GM19238 (cell line): ENCODE results near the gene CACNB1.

ENCODE experiments used
- DNase-seq: peaks from one replicate; pipeline ENCODE4 v3.0.0; 2011; ENCODE audit warnings: low spot score; ENCODE audit not compliant: insufficient read length

Gene CACNB1

DNA sequence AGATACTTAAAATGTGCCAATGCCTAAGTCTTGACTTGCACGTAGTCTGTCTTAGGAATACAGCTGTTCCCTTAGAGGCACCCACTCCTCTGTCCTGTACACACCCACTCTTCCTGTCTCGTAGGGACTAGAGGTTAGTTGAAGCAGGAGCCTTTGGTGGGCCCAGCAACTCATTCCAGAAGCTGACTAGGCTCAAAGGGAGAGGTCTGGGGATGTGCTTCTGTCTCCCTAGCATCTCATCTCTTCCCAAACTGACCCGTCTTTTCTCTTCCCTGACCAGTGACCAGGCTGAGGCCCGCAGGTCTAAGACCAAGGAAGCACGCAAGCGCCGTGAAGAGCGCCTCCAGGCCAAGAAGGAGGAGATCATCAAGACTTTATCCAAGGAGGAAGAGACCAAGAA is 6.8 kb upstream of the CACNB1 start:
- DNase-seq, result no peak

DNA sequence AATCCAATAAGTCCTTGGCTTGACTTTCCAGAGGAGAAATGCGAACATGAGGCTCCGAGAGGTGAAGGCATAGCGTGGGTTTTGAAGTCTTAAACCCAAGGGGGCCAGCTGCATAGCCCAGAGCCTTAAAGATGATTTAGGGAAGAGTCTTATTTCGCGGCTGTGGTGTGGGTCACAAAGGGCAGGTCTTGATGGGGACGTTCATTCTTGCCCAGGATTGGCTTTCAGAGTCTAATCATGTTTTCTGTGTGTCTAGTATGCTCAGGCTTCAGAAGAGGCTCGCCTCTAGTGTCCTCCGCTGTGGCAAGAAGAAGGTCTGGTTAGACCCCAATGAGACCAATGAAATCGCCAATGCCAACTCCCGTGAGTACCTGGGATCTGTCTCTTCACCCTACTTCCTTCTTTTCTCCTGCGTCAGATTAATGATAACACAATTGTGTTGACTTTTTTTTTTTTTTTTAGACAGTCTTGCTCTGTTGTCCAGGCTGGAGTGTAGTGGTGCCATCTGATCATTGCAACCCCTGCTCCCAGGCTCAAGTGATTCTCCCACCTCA is 3.6 kb upstream of the CACNB1 start:
- DNase-seq, result no peak

DNA sequence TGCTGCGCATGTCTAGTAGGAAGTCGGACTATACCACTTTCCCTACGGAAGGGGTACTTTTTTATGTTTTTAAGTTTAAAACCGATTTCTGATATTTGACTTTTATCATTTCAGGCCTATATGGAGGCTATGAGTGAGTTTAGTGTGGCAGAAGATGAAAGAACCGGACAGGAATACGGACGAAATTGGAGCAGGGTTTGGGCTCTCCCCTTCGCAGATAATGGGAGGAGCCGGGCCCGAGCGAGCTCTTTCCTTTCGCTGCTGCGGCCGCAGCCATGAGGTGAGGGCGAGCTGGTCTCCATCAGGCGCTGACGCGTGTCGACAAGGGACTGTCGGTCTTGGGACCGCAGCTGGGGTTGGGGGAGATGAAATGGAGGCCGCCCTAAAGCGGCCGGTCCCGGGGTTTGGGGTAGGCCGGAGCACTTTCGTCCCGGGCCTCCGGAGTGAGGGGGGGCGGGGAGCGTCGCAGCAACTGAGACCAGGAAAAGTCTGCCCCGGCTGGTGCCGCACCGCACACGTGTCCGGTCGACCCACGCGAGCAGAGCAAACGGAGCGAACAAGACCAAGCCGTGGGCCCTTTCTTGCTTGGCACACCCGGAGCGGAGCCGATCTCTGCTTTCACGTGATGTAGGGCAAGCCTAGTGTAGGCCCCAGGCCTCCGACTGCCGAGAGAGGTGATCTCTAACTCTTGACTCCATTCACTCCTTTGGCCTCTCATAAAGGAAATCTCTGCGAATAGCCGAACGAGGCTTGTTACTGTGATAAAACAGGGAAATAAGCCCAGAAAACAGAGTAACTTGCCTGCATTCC is 2.8 kb upstream of the CACNB1 start, which contains the start of gene RPL19:
Gene RPL19, plus strand, starts transcription at position 214 of the 810 bp plus-strand sequence. Its CDS starts 62 bp downstream, at position 276.
- DNase-seq, result peak; percentile 89

DNA sequence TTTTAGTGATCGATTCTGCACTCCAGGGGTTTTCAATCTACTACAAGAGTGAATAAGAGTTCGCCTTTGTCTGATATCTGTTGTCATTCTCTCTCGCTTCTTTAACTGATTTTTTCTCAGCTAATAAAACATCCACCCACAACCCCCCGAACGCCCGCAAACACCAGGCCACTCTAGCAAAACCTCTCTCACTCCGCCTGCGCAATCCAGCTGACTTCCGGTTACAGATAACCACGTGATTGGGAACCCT is 2.3 kb upstream of the CACNB1 start:
- DNase-seq, result peak; percentile 94

DNA sequence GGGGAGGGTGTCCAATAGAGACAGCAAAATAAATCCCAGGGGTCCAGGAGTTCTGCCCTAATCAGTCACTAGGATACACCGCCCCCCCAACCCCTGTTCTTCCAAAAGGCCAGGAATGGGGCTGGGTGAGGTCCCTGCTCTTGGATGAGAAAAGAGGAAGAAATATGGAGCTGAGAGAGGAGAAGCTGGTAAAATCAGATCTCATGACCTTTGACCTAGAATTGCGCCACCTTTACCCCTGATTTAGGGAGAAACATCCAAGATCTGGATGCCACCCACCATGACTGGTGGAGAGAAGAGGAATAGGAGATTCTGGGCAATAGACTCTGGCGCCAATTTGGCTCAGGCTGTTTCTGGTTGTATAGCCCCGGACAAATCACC is 707 bp upstream of the CACNB1 start:
- DNase-seq, result no peak

DNA sequence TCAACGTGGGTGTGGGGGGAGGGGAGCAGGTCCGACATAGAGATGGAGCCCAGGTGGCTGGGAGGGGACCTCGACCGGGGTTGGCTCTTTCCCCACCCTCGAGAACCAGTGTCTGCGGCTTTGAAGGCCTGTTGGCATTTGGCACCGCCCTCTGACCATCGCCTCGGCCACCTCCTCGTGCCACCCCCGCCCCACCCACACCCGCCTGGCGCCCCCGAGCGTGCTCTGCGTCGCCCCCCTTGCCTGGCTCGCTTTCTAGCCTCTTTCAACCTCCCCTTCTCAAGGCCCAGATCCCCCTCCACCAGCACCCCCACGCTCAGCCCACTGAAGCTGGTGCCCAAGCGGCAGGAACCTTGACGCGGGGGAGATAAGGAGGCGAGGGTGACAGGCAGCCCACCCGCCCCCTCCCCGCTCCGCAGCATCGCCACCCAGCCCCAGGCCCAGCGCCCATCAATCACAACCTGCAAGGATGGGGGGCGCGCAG is 619 bp downstream of the CACNB1 start:
- DNase-seq, result no peak

DNA sequence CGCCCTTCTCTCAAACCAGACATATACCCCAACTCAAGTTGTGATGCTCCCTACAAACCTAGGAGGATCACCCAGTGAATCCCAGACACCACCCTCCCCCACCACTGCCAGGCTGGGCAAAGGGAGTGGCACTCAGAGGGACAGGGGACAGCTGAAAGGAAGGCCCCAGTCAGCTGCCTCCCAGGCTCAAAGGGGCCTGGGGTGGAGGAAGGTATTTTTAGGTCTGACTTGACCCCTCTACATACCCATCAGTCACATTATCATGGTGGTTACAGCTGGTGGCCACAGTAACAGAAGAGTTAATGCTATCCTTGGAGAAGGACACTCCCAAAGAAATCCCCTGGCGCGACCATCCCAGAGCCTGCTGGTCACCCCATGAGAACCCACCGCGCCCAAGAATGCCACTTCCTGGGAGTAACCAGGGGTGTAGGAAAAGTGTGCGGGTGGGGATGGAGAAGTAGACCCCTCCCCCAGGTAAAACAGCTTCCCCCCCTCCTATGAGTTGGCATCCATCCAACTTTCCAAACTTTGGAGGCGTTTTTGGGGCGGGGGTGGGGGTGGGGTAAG is 1.1 kb downstream of the CACNB1 start:
- DNase-seq, result no peak

DNA sequence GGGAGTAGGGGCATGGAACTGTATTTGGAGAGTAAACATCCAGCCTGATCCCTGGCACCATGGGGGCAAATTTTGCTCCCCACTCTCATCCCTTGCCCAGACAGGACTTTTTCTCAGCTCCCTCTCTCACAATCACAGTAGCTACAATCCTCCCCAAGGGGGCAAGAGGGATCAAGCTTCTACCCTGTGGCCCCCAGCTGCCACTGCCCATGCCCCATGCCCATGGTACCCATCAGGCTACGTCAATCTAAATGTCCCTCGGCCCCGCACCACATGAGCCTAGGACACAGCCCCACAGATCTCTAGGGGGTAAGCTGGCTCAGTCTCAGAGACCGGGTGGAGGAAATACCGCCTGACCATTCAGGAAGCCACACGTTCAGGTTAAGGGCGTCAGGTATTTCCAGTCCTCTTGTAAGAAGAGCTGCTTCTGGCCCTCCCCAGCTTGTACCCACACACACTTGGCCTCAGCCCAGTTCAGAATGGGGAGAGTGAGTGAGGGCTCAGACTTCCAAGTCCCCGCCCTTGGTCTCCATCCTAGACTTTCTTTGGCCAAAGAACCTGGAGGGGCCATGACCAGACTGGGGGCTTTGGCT is 1.8 kb downstream of the CACNB1 start:
- no peak for DNase-seq

DNA sequence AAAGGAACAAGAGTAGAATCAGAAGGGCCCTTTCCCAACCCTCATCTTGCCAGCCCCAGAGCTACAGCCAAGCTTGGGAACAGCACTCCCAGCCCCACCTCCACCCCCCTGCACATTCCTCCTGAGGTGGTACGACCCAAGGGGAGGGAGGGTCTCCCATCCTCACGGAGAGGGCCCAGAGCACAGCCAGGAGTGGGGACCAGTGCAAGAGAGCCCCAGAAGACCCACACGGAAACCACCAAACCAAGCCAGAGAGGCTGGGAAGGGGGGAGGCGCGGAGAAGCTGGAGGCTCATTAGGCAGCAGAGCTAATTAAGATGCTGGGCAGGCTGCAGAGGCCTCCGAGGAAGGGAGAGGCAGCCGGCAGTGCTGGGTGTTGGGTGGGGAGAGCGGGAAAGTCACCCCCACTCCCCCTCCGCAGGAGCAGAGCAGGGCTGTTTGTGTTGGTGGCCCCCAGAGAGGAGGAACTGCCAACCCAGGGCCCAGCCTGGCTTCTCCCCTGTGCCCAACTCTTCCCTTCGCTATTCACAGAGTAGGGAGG is 2.4 kb downstream of the CACNB1 start:
- DNase-seq, result no peak

DNA sequence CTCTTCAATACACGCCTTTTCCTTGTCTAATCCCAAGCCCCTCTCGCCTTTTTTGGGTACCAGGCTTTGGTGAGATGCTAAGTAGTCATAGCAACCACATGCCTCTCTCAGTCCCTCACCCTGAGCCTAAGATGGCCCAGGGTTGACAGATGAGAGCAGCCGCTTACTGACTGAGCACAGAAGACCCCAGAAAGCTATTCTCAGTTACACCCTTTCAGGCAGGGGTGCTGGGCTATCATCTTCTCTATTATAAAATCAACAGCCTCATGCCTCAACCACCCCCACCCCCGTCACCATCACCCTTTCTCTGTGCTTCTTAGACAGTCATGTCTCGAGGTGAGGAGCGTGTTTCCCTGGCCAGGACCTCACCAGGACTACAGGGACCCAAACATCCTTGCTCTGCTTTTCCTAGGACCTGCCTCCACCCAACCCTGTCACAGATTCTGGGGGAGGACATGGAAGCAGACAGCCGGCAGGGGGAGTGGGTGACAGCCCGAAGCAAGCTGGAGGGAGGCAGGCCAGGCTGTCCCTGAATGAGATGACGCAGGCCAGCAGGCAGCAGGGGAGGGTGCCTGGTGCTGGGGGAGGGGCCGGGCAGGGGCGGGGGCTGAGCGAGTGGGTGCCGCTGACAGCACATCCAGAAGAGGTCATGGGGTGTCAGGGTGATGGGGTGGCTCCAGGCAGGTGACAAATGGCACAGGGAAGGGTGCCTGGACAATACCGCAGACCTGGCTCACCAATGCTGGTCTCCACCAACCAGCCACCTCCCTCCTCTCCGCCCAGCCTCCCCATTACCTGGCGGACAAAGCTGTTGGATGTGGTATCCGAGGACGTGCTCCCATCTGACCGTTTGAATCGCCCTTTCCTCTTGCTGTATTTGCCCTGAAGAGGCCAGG is 3.1 kb downstream of the CACNB1 start:
- no peak for DNase-seq

DNA sequence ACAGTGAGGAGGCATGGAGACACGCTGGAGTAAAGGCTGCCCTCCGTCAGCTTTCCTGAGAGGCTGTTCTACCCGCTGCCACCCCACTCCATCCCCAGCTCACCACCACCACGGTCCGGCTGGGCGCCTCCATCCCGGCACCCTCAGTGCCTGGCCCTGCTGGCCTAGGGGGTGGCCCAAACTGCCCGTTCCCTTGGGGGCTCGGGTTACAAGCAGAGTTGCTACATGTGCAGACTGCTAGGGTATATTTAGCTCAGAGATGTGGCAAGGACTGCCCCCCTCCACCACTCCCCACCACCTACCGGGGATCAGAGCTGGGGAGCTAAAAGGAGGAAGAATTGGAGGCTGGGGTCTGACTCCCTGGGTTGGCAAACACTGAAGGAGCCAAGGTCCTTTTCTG is 4.1 kb downstream of the CACNB1 start:
- no peak for DNase-seq

DNA sequence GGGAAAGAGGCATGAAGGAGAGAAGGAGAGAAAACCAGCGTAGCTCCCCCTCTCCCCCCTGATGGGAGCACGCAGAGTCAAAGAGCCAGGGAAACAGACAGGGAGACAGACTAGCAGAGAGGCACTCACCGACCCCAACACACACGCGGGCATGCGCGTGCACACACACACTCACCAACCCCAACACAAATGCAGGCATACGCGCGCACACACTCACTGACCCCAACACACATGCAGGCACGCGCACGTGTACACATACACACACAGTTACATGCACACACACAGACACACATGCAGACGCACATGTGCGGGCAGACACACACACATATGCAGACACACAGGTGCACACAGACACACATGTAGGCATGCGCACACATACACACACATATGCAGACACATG is 4.6 kb downstream of the CACNB1 start:
- no peak for DNase-seq

DNA sequence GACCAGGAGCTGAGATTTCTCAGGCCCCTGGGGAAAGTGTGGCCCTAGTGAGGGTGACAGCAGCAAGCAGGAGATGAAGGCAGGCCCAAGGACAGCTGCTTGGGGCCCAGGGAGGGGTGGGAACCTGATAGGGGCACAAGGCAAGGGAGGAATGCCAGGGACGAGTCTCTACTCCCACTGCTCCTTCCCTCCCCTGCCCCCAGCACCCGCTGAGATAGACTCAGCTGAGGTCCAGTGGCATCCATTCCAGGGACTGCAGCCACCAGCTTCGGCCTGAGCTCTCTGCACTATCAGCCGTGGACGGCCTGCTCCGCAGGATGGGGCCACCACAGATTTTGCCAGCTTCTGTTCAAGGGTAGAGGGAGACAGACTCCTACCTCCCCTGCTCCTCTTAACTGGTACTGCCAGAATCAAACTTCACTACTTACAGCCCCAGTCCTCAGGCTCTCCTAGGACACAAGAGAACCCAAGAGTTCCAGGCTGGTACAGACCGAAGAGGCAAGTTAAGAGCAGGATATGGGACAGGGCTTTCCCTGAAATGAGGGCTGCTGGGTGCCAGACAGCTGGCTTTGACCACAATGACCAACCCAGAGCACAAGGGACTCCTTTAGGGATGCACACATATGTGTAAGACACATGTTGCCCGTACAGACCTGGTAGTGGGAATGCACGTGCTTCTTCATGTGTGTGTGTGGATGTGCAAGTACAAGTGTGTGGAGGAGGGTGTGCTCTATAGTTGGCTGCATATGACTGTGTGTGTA is 5.5 kb downstream of the CACNB1 start:
- DNase-seq, result no peak

DNA sequence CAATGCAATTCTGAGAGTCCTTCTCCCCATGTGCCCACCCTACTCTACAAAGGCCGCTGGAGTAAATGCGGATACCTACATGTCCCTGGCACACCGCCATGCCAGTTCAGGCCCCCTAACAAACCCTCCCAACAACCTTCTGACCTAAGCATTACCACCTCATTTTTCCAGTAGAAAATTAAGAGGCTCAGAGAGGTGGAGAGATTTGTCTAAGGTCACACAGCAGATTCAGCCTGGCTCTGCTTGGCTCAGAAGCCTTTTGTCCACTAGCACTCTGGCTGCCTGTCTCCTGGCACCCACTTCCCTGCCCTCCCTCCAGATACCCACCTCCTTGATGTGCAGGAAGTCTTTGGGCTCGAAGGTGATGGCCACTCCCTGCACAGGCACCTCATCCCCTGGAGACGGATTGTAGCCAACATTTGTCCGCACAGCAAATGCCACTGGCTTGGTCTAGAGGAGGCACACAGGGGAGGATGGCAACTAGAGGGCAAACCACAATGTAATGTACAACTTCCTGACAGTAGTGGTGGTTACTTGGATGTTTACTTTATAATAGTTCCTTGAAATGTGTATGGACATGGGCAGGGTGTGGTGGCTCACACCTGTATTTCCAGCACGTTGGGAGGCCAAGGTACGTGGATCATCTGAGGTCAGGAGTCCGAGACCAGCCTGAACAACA is 10.2 kb downstream of the CACNB1 start:
- DNase-seq, result no peak

DNA sequence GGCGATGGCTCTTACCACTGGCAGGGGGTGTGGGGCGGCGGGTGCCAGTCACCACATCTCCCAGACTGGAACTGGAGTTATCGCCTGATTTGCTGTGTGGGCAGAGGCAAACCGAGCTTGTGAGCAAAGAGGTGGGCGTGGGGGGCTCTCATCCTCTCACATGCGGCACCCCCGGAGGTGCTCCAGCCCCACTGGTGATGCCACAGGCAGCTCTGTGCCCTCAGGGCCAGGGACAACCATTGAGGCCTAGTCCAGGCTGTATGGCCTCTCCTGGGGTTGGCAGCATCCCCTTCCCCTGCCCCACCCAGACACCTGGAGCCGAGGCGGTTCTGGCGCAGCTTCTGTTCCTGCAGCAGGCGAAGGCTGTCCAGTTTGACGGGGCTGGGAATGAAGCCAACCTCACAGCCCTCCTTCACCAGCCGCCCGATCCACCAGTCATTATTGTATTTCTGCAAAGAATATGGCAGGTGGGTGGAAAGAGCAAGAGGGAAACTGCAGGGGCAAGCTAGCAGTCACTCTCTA is 10.9 kb downstream of the CACNB1 start:
- DNase-seq, result no peak

DNA sequence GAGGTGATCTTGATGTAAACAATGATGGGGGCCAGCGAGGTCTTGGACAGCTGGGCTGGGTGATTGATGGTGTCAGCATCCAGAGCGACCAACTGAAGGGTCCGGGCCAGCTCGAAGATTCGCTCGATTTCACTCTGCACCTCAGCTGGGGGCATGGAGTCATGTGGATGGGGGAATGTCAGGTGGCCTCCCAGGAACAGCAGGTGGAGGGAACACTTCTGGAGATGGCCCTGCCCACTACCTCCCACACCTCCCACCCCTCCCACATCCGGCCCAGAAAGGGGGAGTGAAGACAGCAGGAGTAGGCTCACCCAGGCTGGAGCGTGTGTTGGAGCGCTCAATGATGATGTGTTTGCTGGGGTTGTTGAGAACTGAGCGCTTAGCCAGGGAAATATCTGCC is 13.7 kb downstream of the CACNB1 start:
- no peak for DNase-seq

DNA sequence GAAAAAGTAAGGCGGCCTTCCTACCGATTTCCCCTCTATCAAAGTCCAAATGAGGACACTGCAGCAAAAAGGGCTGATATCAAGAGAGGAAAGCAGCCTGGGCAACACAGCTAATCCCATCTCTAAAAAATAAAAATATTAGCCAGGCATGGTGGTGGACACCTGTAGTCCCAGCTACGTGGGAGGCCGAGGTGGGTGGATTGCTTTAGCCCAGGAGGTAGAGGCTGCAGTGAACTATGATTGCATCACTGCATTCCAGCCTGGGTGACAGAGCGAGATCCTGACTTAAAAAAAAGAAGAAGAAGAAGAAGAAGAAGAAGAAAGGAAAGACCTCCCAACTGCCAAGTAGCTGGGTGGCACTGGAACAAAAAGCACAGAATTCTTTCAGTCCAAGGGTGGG is 14.4 kb downstream of the CACNB1 start:
- no peak for DNase-seq

DNA sequence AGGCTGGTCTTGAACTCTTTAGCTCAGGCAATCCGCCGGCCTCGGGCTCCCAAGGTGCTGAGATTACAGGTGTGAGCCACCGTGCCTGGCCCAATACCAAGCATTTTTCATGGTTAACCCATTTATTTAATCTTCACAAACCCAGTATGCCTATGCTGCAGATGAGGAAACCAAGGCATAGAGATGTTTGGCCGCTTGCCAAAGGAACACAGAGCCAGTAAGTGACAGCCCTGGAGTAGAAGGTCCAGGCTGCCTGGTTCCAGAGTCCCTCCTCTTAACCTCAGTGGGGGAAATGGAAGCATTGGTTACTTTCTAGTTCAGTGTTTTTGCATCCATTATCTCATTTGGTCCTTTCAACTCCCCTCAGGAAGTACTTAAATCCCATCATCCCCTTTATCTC is 16.2 kb downstream of the CACNB1 start:
- no peak for DNase-seq

DNA sequence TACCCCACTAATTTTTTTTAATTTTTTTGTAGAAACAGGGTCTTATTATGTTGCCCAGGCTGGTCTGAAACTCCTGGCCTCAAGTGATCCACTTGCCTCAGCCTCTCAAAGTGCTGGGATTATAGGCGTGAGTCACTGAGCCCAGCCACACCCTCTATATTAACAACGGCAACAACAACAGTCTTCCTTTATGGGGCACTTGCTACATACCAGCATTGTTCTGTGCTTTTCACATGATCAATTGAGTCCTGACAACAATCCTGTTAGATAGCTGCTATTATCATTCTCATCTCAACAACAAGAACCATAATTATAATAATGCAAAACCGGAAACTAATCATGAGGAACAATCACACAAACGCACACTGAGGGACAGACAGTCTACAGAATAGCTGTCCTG is 18.9 kb downstream of the CACNB1 start:
- DNase-seq, result no peak

DNA sequence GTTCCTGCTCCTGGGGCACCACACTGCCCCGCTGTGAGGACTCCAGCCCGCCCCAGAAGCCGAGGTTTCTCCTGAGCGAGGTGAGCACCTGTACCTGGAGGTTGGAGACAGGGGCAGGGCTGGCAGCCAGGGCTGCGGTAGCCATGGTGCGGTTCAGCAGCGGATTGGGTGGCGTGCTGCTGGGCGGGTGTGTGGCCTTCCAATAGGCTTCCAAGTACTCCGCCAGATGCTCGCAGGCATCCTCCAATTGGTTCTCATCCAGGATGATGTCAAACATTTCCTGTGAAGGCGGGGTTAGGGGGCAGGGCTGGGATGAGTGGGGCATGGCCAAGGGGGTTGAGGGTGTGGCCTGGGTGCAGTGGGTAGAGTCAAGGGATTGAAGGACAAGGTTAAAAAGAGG is 20.2 kb downstream of the CACNB1 start:
- no peak for DNase-seq
